ENCODE results near the gene MEOX2.

GRCh38 chr7:15606561-15606960 is 79.9 kb downstream of the MEOX2 start:
- TF ChIP-seq, protein P1, sequence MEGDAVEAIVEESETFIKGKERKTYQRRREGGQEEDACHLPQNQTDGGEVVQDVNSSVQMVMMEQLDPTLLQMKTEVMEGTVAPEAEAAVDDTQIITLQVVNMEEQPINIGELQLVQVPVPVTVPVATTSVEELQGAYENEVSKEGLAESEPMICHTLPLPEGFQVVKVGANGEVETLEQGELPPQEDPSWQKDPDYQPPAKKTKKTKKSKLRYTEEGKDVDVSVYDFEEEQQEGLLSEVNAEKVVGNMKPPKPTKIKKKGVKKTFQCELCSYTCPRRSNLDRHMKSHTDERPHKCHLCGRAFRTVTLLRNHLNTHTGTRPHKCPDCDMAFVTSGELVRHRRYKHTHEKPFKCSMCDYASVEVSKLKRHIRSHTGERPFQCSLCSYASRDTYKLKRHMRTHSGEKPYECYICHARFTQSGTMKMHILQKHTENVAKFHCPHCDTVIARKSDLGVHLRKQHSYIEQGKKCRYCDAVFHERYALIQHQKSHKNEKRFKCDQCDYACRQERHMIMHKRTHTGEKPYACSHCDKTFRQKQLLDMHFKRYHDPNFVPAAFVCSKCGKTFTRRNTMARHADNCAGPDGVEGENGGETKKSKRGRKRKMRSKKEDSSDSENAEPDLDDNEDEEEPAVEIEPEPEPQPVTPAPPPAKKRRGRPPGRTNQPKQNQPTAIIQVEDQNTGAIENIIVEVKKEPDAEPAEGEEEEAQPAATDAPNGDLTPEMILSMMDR (IDR thresholded peaks at IDR 0.05; ENCODE audit: insufficient read depth, low read depth, low read length): no peak
- no peak for TF ChIP-seq EZH2 (IDR thresholded peaks at IDR 0.05; ENCODE audit: insufficient read depth, low read length)

Data from astrocyte (in vitro differentiated cells and primary cell).